GM19099 (cell line): ENCODE results near the gene UVSSA.

ENCODE experiments used
- POLR2A ChIP-seq: IDR thresholded peaks from 3 replicates; pipeline ENCODE4 v1.6.1; 2011; ENCODE audit warnings: low read depth; ENCODE audit not compliant: insufficient read length; ENCODE audit errors: extremely low read depth

UVSSA gene

DNA sequence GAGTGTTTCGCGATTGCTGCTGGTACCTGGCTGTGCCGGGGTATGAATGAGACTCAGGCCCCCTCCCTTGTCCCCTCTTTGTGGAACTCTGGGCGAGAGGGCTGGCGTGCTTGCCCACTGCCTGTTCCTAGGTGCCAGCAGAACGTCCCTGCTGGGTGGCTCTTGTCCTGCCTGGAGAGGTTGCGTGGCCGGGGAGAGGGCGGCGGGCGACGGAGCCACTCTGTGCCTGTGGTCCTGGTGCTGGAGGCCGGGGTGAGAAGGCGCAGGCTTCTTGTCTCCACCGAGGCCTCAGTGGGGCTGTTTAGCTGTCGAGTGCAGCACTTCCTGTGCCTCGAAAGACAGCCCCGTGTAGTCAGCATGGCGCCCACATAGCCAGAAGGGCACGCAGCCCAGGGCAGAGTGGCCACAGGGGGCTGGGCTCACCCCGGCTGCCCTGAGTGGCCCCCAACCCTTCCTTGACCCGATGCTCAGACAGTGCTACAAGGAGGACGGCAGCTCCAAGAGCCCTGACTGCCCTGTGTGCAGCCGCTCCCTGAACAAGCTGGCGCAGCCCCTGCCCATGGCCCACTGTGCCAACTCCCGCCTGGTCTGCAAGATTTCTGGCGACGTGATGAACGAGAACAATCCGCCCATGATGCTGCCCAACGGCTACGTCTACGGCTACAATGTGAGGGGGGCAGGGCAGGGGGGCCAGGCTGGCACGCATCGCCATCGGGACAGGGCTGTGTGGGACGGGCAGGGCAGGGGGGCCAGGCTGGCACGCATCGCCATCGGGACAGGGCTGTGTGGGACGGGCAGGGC is 8.9 kb upstream of the UVSSA start:
- TF ChIP-seq POLR2A = no peak

DNA sequence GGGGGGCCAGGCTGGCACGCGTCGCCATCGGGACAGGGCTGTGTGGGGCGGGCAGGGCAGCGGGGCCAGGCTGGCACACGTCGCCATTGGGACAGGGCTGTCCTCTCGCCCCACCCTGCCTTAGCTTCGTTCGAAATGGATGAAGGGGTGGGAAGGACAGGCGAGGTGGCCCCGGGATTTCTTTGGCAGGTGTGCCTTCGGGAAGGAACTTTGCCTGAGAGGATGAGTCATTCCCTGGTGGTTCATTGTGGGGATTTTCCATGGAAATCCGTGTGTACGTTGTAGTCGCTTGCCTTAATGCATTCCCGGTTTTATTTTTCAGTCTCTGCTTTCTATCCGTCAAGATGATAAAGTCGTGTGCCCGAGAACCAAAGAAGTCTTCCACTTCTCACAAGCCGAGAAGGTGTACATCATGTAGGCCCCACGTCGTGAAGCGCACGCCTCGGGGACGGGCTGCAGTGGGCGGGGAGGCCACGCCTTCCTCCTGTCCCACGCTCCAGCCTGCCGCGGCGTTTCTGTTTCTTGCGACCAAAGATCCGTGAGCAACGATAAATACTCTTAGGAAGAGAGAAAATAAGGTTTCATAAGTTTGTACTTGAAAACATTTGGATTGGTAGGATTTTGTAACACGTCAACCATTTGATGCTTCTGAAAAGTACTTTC is 8.1 kb upstream of the UVSSA start:
- no peak for TF ChIP-seq POLR2A

DNA sequence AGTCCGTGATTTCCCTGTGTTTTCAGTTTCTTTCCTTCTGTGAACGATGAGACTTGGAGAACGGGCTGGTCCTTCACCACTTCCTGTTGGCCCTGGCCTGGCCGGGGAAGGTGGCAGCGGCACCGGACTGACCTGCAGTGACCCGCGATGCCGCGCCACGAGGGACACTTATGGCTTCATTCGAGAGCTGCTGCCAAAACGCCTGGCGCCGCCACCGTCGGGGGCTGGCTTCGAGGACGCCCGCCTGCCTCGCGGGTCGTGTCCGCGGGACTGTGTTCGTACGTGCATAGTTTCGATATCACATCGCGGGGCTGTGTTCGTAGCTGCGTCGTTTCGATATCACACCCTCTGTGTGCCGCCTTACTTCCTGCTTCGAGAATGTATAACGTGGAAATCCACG is 7.5 kb upstream of the UVSSA start:
- no peak for TF ChIP-seq POLR2A

DNA sequence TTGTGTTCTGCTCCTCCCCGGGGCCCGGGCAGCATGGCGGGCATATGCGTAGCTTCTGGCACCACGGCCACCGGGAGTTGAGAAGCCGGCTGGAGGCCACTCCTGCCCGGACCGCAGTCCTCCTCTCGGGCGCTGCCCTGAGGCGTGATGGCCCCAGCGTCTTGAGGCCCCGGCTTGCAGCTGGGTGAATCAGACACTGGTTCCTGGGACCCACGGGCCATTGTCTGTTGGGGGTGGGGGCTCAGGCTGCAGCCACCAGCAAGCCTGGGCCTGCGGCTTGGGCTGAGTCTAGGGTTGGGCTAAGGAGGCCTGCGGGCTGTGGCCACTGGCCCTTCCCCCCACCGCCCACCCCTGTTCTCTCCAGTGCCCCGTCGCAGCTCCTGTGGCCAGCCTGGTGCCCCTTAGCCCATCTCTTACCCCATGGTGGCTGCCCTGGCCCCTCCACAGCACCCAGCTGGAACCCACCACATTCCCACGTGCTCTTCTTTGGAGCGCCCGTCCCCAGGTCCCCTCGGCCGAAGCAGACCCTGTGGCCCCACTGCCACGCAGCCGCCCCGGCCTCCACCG is 6.7 kb upstream of the UVSSA start:
- TF ChIP-seq POLR2A = no peak

DNA sequence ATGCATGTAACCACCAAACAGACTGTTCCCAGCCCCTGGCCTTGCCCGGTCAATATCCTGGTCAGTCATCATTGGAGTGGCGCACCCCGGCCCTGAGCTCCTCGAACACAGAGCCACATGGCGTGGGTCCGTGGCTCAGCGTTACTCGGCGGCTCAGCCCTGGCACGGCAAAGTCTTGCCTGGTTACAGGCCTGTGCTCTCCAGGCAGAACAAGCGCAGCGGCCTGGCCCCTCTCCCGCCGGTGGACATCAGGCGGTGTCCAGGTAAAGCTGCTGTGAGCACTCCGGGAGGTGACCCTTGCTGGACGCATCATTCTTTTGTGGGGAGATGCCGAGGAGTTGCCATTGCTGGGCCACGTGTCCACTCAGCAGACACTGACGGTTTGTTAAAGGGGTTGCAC is 6.1 kb upstream of the UVSSA start:
- no peak for TF ChIP-seq POLR2A

DNA sequence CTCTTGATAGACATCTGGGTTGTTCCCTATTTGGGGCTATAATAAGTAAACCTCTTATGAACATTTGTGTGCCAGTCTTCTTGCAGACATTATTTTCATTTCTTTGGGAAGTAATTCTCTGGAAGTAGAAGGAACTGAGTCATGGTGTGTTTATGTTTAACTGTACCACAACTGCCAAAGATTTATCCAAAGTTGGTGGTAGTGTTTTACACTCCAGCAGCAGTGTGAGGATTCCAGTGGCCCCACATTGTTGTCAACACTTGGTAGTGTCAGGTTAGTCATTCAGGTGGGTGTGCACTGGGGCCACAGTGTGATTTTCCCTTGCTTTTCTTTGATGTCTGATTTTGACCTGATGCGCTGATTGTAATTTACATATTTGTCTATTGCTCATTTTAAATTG is 5.0 kb upstream of the UVSSA start:
- TF ChIP-seq POLR2A = no peak

DNA sequence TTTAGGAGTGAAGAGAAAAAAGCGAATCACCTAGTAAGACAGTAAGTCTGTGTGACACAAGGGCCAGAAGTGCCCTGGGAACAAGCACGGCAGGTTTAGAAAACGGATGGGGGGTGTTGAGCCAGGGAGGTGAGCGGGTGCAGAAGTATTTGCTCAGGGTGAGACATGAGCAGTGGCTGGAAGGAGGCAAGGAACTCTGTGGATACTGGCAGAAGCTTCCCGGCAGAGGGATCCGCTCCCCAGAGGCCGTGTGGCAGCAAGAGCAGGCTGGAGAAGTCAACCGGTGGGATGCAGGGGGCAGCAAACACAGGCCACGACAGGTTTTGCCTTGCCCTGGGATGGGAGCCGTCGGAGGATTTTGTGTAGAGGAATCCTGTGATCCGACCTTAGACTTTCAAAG is 2.3 kb upstream of the UVSSA start:
- TF ChIP-seq POLR2A = no peak

DNA sequence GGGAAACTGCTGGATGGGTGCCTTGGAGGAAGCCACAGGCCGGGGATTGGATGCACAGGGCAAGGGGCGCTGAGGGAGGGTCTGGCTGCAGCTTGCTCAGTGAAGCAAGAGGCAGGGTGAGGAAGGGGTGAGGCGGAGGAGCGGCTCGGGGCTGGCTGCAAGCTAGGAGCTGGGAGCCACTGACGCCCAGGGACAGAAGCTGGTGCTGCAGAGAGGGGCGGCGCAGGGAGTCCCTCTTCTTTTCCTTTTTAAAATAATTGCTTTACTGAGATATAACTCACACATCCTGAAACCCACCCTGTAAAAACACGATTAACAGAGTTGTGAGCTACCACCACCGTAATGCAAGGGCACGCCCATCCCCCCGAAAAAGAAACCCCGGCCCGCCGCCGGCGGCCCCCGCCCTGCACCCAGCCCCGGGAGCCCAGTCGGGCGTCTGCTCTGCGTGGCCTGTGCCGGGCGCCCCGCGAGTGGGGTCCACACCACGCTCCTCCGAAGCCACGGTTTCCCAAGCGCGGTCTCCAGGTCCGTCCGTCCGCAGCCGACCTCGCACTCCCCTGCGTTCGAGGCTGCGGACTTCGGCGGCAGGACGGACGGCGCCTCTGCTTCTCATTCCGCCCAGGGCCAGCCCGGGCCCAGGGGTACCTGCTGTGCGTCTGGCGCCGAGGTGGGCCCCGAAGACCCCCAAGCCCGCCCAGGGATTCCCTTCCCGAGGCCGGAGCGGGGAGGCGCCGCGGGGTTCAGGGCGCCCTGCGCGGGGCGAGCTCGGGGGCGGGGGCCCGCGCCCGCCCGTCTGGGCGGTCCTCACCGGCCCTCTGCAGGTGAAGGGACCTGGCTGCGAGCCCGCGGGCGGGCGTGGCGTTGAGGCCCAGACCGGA is 866 bp upstream of the UVSSA start:
- TF ChIP-seq POLR2A = peak; percentile 36

DNA sequence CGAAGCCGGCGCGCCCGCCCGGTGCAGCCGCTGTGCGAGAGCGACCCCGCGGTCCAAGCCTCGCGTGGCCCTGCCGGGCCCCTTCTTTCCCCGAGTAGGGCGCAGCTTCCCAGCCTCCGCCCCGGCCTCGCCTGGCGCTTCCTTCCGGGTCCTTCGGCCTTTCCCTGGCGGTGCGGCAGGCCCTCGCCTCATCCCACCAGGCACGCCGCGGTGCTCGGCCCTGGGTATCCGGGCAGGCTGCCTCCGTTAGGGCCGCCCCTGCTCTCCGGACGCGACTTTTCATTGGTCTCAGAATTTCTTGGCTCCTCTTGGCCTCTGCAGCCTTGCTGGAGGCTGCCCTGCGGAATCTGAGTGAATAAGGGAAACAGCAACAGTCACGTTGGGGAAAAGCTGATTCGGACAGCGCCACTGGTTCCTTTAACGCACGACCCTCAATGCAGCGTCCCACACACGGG is 429 bp downstream of the UVSSA start:
- TF ChIP-seq POLR2A = no peak

DNA sequence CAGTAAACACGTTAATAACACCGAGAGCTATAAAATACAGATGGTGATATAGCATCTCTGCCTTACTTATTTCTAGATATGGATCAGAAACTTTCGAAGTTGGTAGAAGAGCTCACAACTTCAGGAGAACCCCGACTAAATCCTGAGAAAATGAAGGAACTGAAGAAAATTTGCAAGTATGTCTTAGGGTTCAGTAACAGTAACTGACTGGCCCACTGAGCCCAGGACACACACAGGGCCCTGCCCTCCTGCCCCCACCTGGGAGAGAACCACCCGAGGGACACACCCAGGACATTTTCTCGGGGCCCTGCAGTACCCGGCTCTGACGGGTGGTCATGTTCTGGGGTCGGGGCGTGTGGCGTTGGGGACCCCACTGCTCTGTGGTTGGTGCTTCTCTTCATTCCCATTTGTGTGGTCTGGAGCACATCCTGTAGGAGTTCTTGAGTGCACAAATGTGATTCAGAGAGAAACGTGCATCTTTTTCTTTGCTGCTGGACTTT is 1.1 kb downstream of the UVSSA start:
- TF ChIP-seq POLR2A = no peak

DNA sequence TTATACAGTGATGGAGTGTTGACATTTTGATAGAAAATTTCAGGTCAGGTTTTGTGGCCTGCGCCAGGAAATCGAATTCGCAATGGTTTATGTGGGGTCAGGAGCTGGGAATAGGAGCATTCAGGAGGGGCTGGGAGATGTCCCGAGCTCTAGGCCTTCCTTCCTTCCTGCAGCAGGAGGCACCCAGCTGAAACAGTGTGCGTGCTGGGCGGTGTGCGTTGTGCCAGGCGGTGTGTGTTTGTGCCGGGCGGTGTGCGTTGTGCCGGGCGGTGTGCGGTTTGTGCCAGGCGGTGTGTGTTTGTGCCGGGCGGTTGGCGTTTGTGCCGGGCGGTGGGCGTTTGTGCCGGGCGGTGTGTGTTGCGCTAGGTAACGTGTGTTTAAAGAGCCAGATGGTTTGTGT is 1.7 kb downstream of the UVSSA start:
- TF ChIP-seq POLR2A = no peak

DNA sequence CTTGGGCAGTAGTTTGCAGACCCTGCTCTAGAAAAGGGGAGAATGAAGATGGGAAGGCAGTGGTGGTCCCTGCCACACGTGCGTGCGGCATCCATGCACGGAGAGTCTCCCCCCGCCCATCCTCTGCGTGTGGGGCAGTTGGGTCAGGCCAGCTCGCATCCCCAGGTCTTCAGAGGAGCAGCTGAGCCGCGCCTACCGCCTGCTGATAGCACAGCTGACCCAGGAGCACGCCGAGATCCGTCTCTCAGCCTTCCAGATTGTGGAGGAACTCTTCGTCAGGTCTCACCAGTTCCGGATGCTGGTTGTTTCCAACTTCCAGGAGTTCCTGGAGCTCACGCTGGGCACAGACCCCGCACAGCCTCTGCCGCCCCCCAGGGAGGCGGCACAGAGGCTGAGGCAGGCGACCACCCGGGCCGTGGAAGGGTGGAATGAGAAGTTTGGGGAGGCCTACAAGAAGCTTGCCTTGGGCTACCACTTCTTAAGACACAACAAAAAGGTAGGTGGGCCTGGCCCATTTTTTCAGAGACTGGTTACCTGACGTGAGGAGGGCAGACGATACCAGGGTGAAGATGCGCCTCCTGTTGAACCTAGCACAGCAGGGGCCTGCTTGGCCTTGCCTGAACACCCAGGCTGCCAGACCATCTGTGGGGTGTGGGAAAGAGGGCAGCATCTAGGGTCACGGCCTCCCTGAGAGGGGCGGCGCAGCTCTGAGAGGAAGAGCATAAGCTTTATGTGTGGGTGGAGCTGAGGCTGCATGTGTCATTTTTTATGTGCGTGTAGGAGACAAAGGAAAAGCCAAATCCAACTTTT is 2.6 kb downstream of the UVSSA start:
- TF ChIP-seq POLR2A = no peak

DNA sequence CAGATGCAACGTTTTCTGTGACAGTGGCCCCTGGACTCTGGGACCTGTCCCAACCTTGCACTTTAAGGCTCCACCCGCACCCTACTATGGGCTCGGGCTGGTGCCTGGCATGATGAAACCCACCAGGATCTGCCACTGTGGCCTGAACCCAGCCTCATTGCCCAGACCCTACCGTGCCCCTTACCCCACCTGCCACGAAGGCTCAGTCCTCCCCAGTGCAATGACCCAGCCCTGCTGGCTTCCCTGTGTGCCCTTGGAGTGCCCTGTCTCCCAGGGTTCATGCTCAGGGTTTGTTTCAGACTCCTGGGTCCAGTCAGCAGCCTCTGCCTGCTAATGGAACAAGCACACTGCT is 3.1 kb downstream of the UVSSA start:
- no peak for TF ChIP-seq POLR2A

DNA sequence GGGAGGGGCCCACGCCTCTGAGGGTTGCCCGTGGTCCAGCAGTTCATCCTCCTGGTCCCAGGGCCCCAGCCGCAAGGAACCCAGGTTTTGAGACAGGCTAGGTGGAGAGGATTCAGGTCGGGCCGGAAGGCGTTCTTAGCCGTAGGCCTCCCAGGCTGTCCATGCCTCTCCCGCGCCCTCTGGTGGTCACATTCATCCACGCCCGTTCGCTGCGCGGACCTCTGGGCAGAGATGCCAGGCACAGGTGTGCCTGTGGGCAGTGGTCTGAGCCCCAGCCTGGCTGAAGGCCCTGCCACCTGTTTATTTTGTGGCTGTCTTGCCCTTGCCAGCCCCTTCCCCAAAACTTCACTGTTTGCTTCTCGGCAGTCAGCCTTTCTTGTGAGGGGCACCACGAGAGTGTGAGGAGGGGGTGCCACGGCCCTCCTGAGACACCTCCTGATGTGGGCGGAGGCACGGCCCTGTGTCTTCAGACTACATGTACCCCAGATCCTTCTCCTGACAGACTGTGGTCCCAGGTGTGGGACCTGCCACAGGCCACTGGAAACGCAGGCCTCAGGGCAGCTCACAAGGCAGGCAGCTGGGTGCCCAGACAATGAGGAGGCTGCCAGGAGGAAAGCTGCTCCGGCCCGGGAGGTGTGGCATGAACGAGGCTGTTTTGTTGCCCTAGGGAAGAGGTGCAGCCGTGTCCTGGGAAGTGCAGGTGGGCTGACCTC is 5.0 kb downstream of the UVSSA start:
- no peak for TF ChIP-seq POLR2A

DNA sequence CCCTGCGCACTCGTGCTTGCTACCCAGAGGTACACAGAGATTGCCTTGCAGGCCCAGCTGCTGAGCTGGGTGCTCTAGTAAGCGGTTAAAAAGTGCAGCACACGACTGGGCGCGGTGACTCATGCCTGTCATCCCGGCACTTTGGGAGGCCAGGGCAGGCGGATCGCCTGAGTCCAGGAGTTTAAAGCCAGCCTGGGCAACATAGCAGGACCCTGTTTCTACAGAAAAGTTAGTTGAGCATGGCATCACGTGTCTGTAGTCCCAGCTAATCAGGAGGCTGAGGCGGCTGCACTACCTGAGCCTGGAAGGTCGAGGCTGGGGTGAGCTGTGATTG is 5.5 kb downstream of the UVSSA start:
- no peak for TF ChIP-seq POLR2A
